A549 (cell line): ENCODE results near the gene EXOC4. TPM values are rescaled to one million over a fixed set of nuclear protein-coding genes. Genes with fewer than 3 reads are reported as not detected.

Source experiments
- ATAC-seq, 2 experiments: fragments of 200-7000 bp in 1 of 2; fragments of >200 bp in 1 of 2; cut with Nextera tagmentation in 1 of 2; cut with Tn5 transposase in 1 of 2; 3 replicates each; pipeline versions ENCODE4 v1.8.0 to v1.9.1; 2018 to 2020; ENCODE audit warnings: mild to moderate bottlenecking in 1 of 2, moderate library complexity in 1 of 2
- CTCF ChIA-PET: fragments of 300-600 bp; sonication (Branson Sonifier 250); formaldehyde crosslinking; extraction: SDS; loops from one replicate; lab custom pipeline; 2021; ENCODE audit warnings: antibody characterized with exemption, inconsistent platforms; lab: Yijun Ruan, JAX
- POLR2A ChIA-PET: fragments of 350-600 bp; formaldehyde crosslinking; extraction: SDS; loops from one replicate; lab custom pipeline; 2021; ENCODE audit warnings: antibody characterized with exemption, inconsistent platforms; lab: Yijun Ruan, JAX
- DNase-seq, 2 experiments: peaks; one replicate each; pipeline versions ENCODE4 v3.0.0 to v3.0.0-alpha.2; 2011 to 2016; ENCODE audit warnings: low read depth in 1 of 2, low spot score in 1 of 2
- FAIRE-seq: peaks from 2 replicates; lab custom pipeline; 2011; peaks lifted over from hg19 to GRCh38; lab: Jason Lieb, UNC
- H3K27ac ChIP-seq, 2 experiments: fragments of >200 bp; sonication (Bioruptor Twin); formaldehyde crosslinking; 3 replicates each; pipeline ENCODE4 v1.5.1; 2016 to 2017
- H3K4me1 ChIP-seq: fragments of >200 bp; sonication (Bioruptor Twin); formaldehyde crosslinking; 3 replicates; pipeline ENCODE4 v1.6.1; 2016
- H3K4me2 ChIP-seq: fragments of >200 bp; sonication (Bioruptor Twin); formaldehyde crosslinking; 3 replicates; pipeline ENCODE4 v1.6.1; 2016
- H3K4me3 ChIP-seq: fragments of >200 bp; sonication (Bioruptor Twin); formaldehyde crosslinking; 3 replicates; pipeline ENCODE4 v1.5.1; 2016
- H3K9me3 ChIP-seq: fragments of >200 bp; sonication (Bioruptor Twin); formaldehyde crosslinking; 3 replicates; pipeline ENCODE4 v1.6.1; 2016
- CEBPB ChIP-seq, 2 experiments: fragments of >200 bp in 1 of 2; sonication (Bioruptor Twin) in 1 of 2; formaldehyde crosslinking in 1 of 2; IDR thresholded peaks; 2 replicates each; pipeline ENCODE4 v1.6.1; 2012 to 2016
- CHD4 ChIP-seq: fragments of 200-600 bp; sonication (generic); IDR thresholded peaks from 2 replicates; pipeline ENCODE4 v1.6.1; 2016; ENCODE audit warnings: antibody characterized with exemption, mild to moderate bottlenecking, borderline replicate concordance
- EHF ChIP-seq: fragments of 250-450 bp; sonication (Bioruptor Pico); IDR thresholded peaks from 2 replicates; pipeline ENCODE4 v1.5.0; 2020; ENCODE audit warnings: mild to moderate bottlenecking
- GATA3 ChIP-seq: IDR thresholded peaks from 2 replicates; pipeline ENCODE4 v1.6.1; 2012; ENCODE audit warnings: borderline replicate concordance
- HDAC2 ChIP-seq: fragments of 200-600 bp; sonication (generic); IDR thresholded peaks from 2 replicates; pipeline ENCODE4 v1.6.1; 2016
- HEYL ChIP-seq: fragments of 250-450 bp; sonication (Bioruptor Pico); IDR thresholded peaks from 2 replicates; pipeline ENCODE4 v1.8.0; 2021; ENCODE audit warnings: mild to moderate bottlenecking, moderate library complexity
- HOXB13 ChIP-seq: fragments of 250-450 bp; sonication (Bioruptor Pico); IDR thresholded peaks from 2 replicates; pipeline ENCODE4 v1.5.0; 2020; ENCODE audit warnings: low read depth, mild to moderate bottlenecking, moderate library complexity
- JUNB ChIP-seq: fragments of >200 bp; sonication (Bioruptor Twin); formaldehyde crosslinking; IDR thresholded peaks from 2 replicates; pipeline ENCODE4 v1.6.1; 2016
- KDM1A ChIP-seq: fragments of 200-600 bp; sonication (generic); IDR thresholded peaks from 2 replicates; pipeline ENCODE4 v1.6.1; 2016; ENCODE audit warnings: low read depth, mild to moderate bottlenecking
- KDM5A ChIP-seq: fragments of 200-600 bp; sonication (generic); IDR thresholded peaks from 2 replicates; pipeline ENCODE4 v1.6.1; 2016; ENCODE audit warnings: antibody characterized with exemption, mild to moderate bottlenecking
- MAZ ChIP-seq: fragments of 150-350 bp; IDR thresholded peaks from 2 replicates; pipeline ENCODE4 v1.6.1; 2014; ENCODE audit warnings: antibody characterized with exemption, low read depth, low read length, borderline replicate concordance
- NFE2L2 ChIP-seq: fragments of 150-350 bp; conservative IDR thresholded peaks from 2 replicates; pipeline ENCODE4 v1.6.1; 2014; ENCODE audit warnings: low read length
- PHF8 ChIP-seq: fragments of 200-600 bp; sonication (generic); IDR thresholded peaks from 2 replicates; pipeline ENCODE4 v1.6.1; 2016; ENCODE audit warnings: low read depth, mild to moderate bottlenecking, antibody characterized with exemption, moderate library complexity, borderline replicate concordance
- POLR2A ChIP-seq: IDR thresholded peaks from 2 replicates; pipeline ENCODE4 v1.6.1; 2012; ENCODE audit warnings: mild to moderate bottlenecking, low read length
- POLR2AphosphoS2 ChIP-seq: conservative IDR thresholded peaks from 2 replicates; pipeline ENCODE4 v1.6.1; 2012; ENCODE audit warnings: low read length, improper control_type of control experiment, inconsistent platforms
- RAD21 ChIP-seq, 2 experiments: fragments of >200 bp in 1 of 2; sonication (Bioruptor Twin) in 1 of 2; formaldehyde crosslinking in 1 of 2; IDR thresholded peaks in 1 of 2; conservative IDR thresholded peaks in 1 of 2; 2 replicates in 1 of 2; 3 replicates in 1 of 2; pipeline ENCODE4 v1.6.1; 2012 to 2018; ENCODE audit warnings: inconsistent platforms in 1 of 2
- RARB ChIP-seq: fragments of 250-450 bp; sonication (Bioruptor Pico); IDR thresholded peaks from 2 replicates; pipeline ENCODE4 v1.8.0; 2021; ENCODE audit warnings: mild to moderate bottlenecking, moderate library complexity
- RFX5 ChIP-seq: fragments of 450-650 bp; IDR thresholded peaks from 2 replicates; pipeline ENCODE4 v1.7.1; 2014; ENCODE audit warnings: antibody characterized with exemption, mild to moderate bottlenecking, moderate library complexity
- RNF2 ChIP-seq: fragments of 200-600 bp; sonication (generic); IDR thresholded peaks from 2 replicates; pipeline ENCODE4 v1.6.1; 2016; ENCODE audit warnings: low read depth, mild to moderate bottlenecking, antibody characterized with exemption, moderate library complexity, borderline replicate concordance
- SMC3 ChIP-seq: fragments of >200 bp; sonication (Bioruptor Twin); formaldehyde crosslinking; IDR thresholded peaks from 3 replicates; pipeline ENCODE4 v1.6.1; 2018; ENCODE audit warnings: inconsistent platforms
- TP53 ChIP-seq: fragments of 250-450 bp; sonication (Bioruptor Pico); IDR thresholded peaks from 2 replicates; pipeline ENCODE4 v1.5.0; 2021; ENCODE audit warnings: mild to moderate bottlenecking, moderate library complexity
- ZNF302 ChIP-seq: fragments of 250-450 bp; sonication (Bioruptor Pico); IDR thresholded peaks from 2 replicates; pipeline ENCODE4 v1.9.0; 2021; ENCODE audit warnings: inconsistent platforms, mild to moderate bottlenecking, moderate library complexity
- WGBS: methylation state at CpG from one replicate; pipeline ENCODE4 v1.1.6; 2017; ENCODE audit errors: missing lambda C conversion rate; 5-methylcytosine and 5-hydroxymethylcytosine counted together
- polyA plus RNA-seq, 4 experiments: library from polyadenylated mRNA; depleted of rRNA in 3 of 4; stranded (reverse); fragments of >200 nt; fragmentation: RNase III in 1 of 4; extraction: RNeasy Plus Mini Kit Qiagen cat#74134 plus additional on column Dnase treatment in 1 of 4; gene quantifications; 2 replicates in 3 of 4; 3 replicates in 1 of 4; pipeline ENCODE4 v1.2.3, GENCODE V29; 2011 to 2017
- TF ChIP-seq, protein P1 (sequence below): IDR thresholded peaks from 2 replicates; pipeline ENCODE4 v1.6.1; 2012; ENCODE audit warnings: low read depth, borderline replicate concordance
- TF ChIP-seq, protein P2 (sequence below): fragments of 250-450 bp; sonication (Bioruptor Pico); IDR thresholded peaks from 2 replicates; pipeline ENCODE4 v1.5.0; 2020; ENCODE audit warnings: low read depth, mild to moderate bottlenecking, moderate library complexity
- TF ChIP-seq, protein P3 (sequence below): fragments of >200 bp; sonication (Bioruptor Twin); formaldehyde crosslinking; IDR thresholded peaks from 3 replicates; pipeline ENCODE4 v1.6.1; 2016
- TF ChIP-seq, protein P4 (sequence below): fragments of 150-350 bp; IDR thresholded peaks from 2 replicates; pipeline ENCODE4 v1.6.1; 2014; ENCODE audit warnings: low read depth, mild to moderate bottlenecking, low read length
- TF ChIP-seq, protein P5 (sequence below): fragments of >200 bp; sonication (Bioruptor Twin); formaldehyde crosslinking; IDR thresholded peaks from 3 replicates; pipeline ENCODE4 v1.5.1; 2016

The EXOC4 gene
- polyA plus RNA-seq, 2 of the 4 experiments (the other 2 are of a cell fraction): 33.4 to 73.1 TPM

DNA sequence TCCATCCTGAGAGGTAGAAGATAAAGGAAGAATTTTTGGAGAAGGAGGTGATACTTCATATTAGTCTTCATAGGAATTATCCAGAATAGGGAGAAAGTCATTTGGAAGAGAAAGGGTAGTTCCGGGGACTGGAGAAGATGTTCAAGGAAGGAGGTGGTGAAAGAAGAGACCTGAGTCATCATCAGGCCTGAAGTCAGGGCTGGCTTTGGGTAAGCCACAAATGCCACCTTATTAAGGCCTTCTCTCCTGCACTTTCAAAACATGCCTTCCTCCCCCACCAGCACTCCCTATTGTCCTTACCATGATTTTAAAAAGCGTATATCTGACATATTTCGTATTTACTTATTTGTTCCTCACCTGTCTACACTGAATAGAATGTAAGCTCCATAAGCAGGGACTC is 762.1 kb downstream of the EXOC4 start:
- 87% methylated on average over 3 of the region's 3 CpGs for WGBS
- Histone ChIP-seq H3K4me2 (no peak overlapping the region), H3K4me3 (no peak overlapping the region), H3K9me3 (no peaks in the 10 kb centered on the region), H3K27ac (no peak overlapping the region), H3K4me1 (peaks cover 7% of the 10 kb centered on the region; the same call in 1 of the 3 replicates)
- no peak for TF ChIP-seq HEYL (CRISPR knock-in tag)
- TF ChIP-seq, protein P1, sequence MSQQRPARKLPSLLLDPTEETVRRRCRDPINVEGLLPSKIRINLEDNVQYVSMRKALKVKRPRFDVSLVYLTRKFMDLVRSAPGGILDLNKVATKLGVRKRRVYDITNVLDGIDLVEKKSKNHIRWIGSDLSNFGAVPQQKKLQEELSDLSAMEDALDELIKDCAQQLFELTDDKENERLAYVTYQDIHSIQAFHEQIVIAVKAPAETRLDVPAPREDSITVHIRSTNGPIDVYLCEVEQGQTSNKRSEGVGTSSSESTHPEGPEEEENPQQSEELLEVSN: no peak
- no peak for TF ChIP-seq JUNB
- TF ChIP-seq MAZ: no peak
- TF ChIP-seq, protein P2, sequence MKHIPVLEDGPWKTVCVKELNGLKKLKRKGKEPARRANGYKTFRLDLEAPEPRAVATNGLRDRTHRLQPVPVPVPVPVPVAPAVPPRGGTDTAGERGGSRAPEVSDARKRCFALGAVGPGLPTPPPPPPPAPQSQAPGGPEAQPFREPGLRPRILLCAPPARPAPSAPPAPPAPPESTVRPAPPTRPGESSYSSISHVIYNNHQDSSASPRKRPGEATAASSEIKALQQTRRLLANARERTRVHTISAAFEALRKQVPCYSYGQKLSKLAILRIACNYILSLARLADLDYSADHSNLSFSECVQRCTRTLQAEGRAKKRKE (CRISPR knock-in tag): no peak
- no peak for TF ChIP-seq RARB (CRISPR knock-in tag)
- no peak for TF ChIP-seq HDAC2
- TF ChIP-seq RFX5: no peak
- TF ChIP-seq KDM1A: no peak
- TF ChIP-seq GATA3: no peak
- TF ChIP-seq TP53: no peak
- TF ChIP-seq KDM5A: no peak
- no peak for TF ChIP-seq PHF8
- TF ChIP-seq RNF2: no peak
- ChIA-PET CTCF (interaction anchor here (1.0 to 3.3 kb wide), 3 partner anchors 21 to 406 kb away, joined by 3 to 15 read pairs (median 4); no protein-coding TSS in a partner anchor), POLR2A (no interaction called here)
- ATAC-seq: no peak
- no peak for DNase-seq
- no peak for FAIRE-seq

DNA sequence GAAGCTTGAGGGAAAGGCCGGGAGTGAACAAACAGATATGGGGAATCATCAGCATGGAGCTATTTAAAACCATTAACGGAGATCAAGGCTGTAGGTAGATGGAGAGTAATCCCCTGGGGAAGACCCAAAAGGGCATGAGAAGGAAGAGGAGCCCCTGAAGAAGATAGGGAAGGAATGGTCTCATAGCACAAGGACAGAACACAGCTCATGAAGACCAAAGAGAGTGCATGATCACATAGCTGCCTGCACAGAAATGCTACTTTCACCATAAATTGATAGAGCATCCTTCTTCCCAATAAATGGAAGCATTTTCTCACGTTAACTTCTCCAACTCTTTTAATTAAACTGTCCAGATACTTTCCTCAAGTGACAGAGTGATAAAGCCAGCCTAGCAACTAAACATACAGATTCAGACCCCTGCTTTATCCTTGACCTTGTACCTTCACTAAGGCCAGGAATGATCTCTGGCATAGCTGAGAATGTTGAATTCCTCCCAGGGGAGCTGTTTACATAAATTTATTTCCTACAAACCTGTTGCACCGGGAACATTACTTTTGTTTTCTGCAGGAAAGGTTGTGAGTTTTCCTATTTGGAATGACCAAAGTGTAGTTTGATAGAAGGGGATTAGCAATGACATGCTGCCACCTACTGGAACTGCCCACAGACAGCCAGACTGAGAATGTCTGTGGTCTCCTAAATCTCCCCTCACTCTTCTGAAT is 763.5 kb downstream of the EXOC4 start:
- Histone ChIP-seq H3K4me2 (peak overlapping the region; percentile 18; the same call in 1 of the 3 replicates), H3K4me1 (peaks cover 7% of the 10 kb centered on the region; the same call in 1 of the 3 replicates), H3K4me3 (no peak overlapping the region), H3K9me3 (no peaks in the 10 kb centered on the region), H3K27ac (no peak overlapping the region)
- CTCF ChIA-PET: interaction anchor here (0.6 to 3.3 kb wide), 46 partner anchors 9 to 881 kb away, joined by 3 to 31 read pairs (median 4); no protein-coding TSS in a partner anchor
- DNase-seq (peak; percentile 57 to 65), FAIRE-seq (peak; percentile 89), ATAC-seq (peak; percentile 88 to 96)
- POLR2A ChIA-PET: interaction anchor here (1.1 kb wide), 1 partner anchor 416 kb away, joined by 3 read pairs; no protein-coding TSS in a partner anchor
- no peak for TF ChIP-seq ZNF302 (CRISPR knock-in tag)
- TF ChIP-seq NFE2L2: no peak
- TF ChIP-seq POLR2AphosphoS2: no peak
- no peak for TF ChIP-seq RARB (CRISPR knock-in tag)
- TF ChIP-seq CEBPB (IDR thresholded peaks at IDR 0.05): no peak
- peak; percentile 95 to 96 for TF ChIP-seq RAD21 (conservative IDR thresholded peaks at IDR 0.05 in 1 of 2, IDR thresholded peaks at IDR 0.05 in 1 of 2)
- no peak for TF ChIP-seq POLR2A
- no peak for TF ChIP-seq KDM1A
- TF ChIP-seq SMC3: peak; percentile 86
- no peak for TF ChIP-seq HOXB13 (CRISPR knock-in tag)
- no peak for TF ChIP-seq CHD4
- TF ChIP-seq, protein P3, sequence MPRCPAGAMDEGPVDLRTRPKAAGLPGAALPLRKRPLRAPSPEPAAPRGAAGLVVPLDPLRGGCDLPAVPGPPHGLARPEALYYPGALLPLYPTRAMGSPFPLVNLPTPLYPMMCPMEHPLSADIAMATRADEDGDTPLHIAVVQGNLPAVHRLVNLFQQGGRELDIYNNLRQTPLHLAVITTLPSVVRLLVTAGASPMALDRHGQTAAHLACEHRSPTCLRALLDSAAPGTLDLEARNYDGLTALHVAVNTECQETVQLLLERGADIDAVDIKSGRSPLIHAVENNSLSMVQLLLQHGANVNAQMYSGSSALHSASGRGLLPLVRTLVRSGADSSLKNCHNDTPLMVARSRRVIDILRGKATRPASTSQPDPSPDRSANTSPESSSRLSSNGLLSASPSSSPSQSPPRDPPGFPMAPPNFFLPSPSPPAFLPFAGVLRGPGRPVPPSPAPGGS: no peak
- TF ChIP-seq EHF (CRISPR knock-in tag): no peak
- TF ChIP-seq, protein P4, sequence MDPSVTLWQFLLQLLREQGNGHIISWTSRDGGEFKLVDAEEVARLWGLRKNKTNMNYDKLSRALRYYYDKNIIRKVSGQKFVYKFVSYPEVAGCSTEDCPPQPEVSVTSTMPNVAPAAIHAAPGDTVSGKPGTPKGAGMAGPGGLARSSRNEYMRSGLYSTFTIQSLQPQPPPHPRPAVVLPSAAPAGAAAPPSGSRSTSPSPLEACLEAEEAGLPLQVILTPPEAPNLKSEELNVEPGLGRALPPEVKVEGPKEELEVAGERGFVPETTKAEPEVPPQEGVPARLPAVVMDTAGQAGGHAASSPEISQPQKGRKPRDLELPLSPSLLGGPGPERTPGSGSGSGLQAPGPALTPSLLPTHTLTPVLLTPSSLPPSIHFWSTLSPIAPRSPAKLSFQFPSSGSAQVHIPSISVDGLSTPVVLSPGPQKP: no peak
- TF ChIP-seq, protein P5, sequence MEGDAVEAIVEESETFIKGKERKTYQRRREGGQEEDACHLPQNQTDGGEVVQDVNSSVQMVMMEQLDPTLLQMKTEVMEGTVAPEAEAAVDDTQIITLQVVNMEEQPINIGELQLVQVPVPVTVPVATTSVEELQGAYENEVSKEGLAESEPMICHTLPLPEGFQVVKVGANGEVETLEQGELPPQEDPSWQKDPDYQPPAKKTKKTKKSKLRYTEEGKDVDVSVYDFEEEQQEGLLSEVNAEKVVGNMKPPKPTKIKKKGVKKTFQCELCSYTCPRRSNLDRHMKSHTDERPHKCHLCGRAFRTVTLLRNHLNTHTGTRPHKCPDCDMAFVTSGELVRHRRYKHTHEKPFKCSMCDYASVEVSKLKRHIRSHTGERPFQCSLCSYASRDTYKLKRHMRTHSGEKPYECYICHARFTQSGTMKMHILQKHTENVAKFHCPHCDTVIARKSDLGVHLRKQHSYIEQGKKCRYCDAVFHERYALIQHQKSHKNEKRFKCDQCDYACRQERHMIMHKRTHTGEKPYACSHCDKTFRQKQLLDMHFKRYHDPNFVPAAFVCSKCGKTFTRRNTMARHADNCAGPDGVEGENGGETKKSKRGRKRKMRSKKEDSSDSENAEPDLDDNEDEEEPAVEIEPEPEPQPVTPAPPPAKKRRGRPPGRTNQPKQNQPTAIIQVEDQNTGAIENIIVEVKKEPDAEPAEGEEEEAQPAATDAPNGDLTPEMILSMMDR: peak; percentile 98
- WGBS: 50% methylated on average over 4 of the region's 4 CpGs
